Measurements from ENCODE around the gene MICAL1.

MICAL1 gene, protein sequence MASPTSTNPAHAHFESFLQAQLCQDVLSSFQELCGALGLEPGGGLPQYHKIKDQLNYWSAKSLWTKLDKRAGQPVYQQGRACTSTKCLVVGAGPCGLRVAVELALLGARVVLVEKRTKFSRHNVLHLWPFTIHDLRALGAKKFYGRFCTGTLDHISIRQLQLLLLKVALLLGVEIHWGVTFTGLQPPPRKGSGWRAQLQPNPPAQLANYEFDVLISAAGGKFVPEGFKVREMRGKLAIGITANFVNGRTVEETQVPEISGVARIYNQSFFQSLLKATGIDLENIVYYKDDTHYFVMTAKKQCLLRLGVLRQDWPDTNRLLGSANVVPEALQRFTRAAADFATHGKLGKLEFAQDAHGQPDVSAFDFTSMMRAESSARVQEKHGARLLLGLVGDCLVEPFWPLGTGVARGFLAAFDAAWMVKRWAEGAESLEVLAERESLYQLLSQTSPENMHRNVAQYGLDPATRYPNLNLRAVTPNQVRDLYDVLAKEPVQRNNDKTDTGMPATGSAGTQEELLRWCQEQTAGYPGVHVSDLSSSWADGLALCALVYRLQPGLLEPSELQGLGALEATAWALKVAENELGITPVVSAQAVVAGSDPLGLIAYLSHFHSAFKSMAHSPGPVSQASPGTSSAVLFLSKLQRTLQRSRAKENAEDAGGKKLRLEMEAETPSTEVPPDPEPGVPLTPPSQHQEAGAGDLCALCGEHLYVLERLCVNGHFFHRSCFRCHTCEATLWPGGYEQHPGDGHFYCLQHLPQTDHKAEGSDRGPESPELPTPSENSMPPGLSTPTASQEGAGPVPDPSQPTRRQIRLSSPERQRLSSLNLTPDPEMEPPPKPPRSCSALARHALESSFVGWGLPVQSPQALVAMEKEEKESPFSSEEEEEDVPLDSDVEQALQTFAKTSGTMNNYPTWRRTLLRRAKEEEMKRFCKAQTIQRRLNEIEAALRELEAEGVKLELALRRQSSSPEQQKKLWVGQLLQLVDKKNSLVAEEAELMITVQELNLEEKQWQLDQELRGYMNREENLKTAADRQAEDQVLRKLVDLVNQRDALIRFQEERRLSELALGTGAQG

DNA sequence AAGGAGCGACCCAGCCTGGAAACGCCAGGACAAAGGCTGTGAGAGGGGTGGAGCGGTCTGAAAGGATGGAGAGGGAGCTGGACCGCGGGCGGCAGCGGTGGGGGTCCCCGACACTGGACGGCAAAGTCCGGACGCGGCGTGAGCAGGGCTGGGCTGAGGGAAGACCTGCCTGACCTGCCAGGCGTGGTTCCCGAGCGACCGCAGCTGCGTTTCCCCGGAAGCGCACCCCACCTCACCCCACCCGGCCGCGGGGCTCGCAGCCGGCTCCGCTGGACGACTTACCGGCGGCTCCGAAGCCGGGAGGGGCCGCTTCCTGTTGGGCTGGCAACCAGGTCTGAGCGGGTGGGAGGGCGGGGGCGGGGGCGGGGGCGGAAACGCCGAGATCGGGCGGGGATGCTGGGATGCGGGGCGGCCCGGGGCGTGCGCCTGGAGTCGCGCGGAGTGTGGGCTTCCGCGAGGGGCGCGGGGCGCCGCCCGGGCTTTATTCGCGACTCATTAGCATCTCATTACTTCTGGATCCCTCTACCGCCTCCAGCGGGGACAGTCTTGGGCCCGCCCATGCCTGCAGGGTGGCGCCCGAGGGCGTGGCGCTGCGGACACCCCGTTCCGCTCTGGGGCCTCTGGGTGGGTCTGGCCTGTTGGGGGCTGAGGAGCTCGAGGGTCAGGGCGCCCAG, at the start of gene MICAL1:
Gene MICAL1 (minus strand): TSS at position 336 of the 674 bp plus-strand sequence. CDS start 1,576 bp downstream, outside the sequence.
- DNase-seq = no peak

DNA sequence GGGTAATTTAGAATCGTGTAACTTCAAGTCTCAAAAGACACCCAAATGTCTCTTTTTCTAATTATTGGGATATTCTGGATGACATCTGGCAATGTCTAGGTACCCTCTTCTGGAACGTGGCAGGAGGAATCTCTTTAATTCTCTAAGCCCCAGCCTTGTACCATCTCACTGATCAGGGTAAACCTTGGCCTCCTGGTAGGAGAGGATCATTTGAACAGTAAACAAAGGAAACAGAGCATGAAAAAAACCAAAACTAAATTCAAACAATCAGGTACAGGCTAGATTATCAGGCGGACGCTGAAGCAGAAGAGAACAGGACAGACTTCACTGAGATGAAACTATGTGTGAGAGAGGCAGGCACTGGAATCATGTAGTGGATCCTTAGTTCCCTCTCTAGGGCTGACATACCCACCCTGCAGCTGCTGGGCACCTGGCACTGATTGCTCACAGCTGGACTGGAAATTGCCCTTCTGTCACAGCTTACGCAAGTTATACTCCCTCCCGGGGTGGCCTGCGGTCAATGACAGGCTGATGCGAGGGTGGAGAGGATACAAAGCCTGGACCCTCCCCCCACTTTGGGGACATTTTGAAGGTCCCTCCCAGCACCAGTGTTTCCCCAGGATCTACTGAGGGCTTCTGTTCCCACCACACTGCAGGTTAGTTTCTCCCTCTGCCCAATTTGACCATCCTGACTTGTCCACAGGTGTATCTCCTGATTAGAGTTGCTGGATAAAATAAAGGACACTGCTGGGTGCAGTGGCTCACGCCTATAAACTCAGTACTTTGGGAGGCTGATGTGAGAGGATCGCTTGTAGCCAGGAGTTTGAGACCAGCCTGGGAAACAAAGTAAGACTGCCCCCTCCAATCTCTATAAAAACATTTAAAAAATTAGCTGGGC, 48.0 kb upstream of the MICAL1 start:
- DNase-seq = no peak

DNA sequence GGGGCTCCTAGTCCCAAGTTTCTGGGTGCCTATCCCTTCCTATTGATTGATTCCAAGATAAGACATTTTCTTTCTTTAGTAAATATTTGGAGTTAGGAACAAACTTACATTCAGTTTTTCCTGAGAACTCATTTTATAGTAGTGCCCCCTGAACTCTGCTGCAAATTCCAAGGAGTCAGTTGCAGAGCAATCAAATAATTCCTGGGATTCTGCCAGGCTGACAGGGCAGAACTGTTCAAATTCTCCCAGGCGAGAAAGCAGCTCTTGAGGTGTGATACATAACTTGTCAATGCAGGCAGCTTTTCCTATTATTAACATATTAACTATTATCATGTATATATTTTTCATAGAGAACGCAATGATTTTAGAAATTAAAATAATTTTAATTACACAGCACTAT, 43.4 kb upstream of the MICAL1 start:
- no peak for DNase-seq

DNA sequence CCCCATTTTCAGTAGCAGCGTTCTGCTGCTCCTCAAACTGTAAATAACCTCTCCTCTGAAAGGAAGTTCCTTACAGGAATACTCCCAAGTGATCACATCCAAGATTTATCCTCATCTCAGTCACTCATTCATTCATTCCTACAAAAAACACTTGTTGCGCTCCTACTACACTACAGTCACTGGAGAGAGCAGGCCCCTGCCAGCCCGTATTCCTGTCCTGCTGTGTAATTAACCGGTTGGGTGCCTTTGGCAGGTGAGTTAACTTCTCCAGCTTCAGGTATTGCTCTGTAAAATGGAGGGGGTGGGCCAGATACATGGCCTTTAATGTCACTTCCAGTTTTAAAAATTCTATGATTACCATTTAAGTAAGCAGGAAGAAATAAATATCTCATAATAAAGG, 42.5 kb upstream of the MICAL1 start:
- DNase-seq = no peak

DNA sequence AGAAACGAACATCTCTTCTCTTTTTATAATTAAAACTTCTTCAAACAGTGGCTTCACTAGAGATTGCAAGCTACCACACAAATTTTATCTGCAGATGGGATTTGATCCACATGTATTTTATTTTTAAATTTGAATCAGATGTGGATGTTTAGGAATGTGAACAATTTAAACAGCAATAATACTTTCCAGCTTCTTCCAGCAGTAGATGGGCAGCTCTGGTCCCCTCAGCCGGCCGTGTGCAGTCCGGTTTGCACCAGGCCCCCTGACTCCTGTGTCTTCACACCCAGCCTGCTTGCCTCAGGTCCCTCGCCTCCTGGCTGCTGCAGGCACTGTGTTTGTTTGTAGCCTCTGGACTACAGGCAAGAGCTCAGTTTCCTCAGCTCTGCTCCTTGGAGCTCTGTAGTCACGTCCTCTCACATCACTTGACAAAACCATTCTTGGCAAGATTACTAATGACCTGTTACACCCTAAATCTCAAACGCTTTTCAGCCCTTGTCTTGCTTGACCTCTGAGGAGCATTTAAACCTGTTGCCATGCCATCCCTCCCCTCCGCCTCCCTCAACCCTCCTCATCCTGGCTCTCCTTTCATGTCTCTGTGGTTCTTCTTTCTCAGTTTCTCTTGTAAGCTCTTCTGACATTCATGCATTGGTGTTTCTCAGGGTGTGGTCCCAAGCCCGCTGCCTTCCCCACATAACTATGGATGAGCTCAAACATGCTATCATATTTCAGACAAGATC, 40.6 kb upstream of the MICAL1 start:
- no peak for DNase-seq

DNA sequence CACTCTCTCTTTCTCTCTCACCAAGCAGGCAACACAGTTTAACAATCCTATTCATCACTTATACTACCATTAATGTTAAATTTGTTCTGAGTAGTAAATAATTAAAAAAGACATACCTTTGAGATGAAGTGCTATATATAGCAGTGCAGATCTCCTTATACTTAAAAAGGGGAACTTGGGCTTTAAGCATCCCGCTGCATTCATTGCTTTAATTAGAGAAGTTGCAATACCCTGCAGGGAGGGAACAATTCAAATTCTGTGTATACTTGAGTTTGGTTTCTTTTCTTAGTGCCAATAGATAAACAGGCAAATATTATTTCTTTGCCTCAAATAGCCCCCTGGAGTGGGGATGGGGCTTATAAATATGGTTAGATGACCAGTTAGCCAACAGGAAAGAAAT, 38.3 kb upstream of the MICAL1 start:
- DNase-seq = no peak

DNA sequence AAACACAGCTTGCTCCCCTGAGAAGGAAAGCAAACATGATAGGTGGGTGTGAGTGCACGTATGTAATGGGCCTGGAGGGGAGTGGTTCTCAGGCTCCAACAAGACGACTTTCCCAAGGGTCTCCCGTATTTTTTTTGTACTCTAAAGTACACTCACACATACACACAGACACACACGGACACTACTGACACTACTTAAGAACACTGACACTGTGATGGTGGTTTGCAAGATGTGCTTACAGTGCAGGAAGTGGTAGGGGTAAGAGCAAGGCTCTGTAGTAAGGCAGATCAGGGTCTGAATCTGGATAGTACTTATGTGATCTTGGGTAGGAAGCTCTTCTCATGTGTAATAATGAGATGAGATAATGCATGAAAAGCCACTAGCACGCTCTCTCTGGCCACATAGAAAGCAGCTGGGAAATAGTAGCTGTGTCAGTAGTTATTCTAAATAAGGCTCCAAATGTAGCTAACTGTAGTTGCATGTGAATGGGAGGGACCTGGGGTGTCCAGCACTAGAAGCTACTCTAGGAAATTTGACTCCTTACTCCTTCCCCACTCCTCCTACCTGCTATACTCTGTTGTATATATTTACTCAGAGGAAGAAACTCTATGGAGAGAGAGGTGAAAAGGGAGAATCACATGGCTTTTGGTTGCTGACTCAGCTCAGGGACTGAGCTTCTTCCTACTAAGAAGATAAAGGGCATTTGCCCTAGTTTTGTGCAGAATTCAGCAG, 35.8 kb upstream of the MICAL1 start:
- no peak for DNase-seq

DNA sequence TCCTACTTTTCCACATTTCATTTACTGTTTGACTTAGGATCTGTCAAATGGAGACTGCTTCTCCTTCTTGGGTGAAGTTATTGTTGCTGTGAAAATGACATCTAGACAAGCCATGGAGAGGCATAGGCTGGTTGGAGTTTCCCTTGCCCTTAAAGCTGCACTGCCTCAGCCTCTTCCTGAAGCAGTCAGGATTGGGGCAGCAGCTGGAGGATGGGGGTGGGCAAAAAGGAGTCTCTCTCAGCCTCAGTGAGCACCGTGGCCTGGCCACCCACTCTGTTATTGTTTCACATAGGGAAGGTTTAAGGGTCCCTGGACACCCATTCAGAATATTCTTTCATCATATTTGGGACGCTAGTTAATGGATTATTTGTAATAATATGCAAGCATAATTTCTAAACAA, 35.1 kb upstream of the MICAL1 start:
- DNase-seq = no peak

DNA sequence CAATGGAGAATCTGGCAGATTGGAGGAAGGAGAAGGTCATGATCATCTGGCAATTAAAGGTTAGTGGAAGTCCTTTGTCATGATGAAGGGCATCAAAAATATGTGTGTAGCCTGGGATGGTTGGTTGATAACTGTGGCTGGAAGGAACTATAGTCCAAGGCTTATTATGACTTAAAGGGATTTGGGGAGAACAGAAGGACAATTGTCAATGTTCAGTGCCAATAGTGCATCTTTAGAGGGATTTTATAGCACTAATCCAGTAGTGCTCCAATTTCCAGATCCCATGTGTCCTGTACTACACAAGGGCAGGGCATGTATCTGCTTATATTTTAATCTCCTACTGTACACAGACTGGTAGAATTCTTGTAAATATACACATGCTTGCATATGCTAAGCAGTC, 32.4 kb upstream of the MICAL1 start:
- no peak for DNase-seq

DNA sequence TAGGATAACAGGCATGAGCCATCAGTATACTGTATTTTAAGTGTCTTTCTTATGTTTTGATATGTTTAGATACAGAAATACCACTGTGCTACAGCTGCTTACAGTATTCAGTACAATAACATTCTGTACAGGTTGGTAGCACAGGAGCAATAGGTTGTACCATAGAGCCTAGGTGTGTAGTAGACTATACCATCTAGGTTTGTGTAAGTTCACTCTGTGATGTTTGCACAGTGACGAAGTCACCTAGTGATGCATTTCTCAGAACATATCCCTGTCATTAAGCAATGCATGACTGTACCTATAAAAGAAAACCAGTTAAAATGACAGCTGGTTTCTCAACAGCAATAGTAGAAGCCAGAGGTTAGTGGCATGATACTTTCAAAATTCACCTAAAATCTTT, 30.5 kb upstream of the MICAL1 start:
- DNase-seq = no peak

DNA sequence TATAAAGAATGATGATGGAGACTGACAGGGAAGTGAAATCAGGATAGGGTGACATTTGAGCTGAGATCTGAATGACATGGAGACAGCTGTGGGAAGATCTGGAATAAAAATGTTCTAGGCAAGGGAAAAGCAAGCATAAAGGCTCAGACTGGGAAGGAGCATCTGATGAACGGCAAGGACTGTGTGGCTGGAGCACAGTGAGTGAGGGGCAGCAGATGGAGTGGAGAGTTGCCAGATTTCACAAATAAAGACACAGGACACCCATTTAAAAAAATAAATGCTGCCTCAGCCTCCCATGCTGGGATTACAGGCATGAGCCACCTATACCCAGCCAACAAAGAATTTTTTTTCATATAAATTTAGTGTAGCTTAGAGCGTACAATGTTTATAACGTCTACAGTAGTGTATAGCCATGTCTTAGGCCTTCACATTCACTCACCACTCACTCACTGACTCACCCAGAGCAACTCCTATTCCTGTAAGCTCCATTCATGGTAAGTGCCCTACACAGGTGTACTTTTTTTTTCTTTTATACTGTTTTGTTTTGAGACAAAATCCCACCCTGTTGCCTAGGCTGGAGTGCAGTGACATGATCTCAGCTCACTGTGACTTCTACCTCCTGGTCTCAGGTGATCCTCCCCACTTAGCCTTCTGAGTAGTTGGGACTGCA, 29.8 kb upstream of the MICAL1 start:
- DNase-seq = no peak

DNA sequence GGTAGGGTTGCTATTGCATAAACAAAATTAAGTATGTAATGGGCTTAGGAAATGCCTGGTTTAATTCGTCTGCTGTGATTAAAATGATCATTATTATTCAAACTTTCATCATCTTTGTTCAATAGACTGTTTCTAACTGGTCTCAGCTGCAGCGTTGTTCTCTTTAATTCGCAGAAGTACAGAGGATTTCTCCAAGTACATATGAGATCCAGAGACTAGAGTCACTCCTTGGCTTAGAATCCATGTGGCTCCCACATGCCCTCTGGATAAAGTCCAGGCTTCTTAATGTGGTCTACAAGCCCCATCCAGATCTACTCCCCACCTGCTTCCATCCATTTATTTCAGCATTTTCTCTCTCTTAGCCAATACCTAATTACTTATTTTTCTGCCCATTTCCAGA, 28.6 kb upstream of the MICAL1 start:
- DNase-seq = no peak

DNA sequence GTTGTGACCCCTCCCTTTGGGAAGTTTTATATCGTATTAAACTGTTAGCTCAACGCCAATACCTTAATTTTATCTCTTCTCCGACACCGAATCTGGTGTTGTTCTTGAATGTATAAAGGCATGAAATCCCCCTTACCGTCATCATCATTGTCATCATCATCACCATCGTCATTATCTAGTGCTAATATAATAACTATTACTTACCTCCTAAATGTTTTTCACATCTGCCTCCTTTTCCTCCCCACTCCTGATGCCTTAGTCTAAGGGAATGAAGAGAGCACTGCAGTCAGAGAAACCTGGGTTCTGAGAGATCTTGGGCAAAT, 28.1 kb upstream of the MICAL1 start:
- no peak for DNase-seq

DNA sequence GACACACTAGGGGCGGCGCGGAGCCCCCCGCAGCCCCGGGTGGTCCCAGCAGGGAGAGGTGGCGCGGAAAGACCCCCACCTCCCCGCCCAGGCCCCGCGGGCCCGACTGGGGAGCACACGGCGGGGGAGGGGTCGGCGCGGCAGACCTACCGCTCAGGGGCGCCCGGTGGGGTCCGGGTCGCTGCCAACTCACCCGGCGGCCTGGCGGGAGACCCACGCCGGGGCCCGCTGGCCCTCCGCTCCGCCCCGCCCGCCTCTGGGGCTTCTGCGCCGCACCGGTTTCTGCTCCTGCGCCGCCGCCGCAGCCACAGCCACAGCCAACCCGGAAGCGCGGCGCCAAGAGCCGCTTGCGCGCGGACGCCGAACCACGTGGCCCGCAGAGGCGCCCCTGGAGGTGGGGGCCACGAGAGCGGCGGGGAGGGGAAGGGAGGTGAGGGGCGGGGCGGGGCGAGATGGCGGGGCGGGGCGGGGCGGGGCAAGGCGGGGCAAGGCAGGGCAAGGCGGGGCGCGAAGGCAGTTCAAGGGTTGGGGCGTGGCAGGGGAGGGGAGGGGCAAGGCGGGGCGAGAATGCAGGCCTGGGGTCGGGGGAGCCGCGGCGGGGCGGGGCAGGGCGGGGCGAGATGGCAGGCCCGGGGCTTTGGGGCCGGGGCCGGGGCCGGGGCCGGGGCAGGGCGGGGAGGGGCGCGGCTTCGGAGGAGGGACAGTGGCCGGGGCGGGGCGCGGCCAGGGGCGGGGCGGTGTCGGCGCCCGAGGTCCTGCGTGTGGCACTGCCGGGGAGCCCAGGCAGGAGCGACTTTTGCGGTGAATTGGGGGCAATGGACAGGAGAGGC, 27.5 kb upstream of the MICAL1 start, which contains the start of gene ZBTB24:
Gene ZBTB24 (minus strand): TSS at position 315 of the 830 bp plus-strand sequence. CDS start 1,193 bp downstream, outside the sequence.
- DNase-seq = peak; percentile 89

DNA sequence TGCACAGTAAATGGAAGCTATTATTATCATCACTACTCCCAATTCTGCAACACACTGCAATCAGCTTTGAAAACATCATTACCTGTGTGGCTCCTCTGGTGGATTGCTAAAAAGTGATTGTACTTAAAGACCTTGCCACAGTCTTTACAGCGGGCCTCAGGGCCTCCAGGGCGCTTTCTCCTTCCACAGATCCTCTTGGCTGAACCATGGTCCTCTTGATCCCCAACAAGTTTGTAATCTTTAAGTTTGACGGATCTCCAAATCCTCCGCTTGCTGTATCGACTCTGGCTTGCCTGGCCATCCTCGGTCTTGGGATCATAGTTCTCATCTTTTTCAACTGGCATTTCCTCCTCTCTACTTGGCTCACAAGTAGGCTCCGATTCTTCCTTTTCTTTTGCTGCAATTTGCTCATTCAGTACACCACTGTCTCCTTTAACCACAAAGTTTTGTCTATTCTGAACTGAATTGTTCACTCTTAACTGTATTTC, 25.5 kb upstream of the MICAL1 start:
- no peak for DNase-seq

DNA sequence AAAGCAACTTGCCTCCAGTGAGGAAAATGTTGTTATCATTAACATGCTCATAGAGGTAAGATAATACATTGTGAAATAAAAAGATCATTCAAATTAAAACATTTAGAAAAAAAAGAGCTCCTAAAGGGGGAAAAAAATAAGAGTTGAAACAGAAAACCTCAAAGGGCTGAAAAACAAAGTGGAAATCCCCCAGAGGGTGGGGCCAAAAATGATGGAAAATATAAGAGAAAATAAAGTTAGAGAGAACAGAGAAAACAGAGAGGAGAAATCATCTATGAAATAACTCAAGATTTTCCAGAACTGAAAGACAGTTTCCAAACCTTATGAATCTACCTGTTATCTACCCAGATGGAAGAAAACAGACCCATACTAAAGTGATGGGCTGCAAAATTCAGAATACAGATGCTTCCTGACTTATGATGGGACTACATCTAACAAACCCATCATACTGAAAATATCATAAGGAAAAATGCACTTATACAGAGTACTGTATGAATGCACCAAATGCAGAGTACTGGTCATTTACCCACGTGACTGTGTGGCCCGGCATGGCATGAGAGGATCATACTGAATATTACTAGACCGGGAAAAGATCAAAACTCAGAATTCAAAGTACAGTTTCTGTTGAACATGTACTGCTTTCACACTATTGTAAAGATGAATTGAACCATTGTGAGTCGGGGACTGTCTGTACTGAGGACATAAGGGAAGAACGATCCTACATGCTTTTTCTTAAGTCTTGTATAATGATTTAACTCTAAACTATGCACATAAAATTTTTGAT, 23.5 kb upstream of the MICAL1 start:
- DNase-seq = no peak

DNA sequence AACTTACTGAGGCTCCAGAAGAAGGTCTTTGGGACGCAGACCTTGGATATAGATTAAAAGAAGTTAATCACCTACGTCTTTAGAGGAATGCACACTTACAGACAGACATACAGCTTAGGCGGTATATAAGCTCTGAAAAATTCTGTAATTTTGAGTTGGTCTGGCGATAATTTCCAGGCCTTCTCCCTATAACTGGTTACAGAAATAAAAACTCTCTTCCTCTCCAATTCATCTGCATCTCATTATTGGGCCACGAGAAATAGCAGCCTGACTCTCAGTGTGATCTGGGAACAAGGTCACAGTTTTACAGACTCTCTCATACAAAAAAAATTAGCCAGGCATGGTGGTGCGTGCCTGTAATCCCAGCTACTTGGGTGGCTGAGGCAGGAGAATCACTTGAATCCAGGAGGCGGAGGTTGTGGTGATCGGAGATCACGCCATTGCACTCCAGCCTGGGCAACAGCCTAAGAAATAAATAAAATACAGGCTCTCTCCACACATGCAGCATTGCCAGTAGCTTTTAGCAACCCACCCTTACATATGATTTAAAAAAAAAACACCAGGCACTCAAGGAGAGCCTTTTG, 22.7 kb upstream of the MICAL1 start:
- no peak for DNase-seq

DNA sequence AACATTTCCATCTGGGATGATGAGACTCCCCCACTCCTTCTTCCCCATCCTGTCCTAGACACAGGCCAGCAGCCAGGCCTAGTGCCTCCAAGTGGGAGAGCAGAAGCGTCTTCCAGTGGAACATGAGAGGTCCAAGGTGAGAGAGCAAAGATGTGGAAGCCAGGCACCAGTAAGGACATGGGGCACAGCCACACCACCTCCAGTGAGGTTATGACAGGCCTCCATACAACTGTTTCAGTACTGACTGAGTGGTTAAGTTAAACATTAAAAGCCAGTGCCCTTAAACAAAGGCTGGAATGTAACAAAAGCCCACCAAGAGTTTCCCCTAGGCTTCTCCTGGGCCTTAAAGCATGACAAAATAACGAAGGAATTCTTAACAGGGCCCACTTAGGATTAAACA, 22.2 kb upstream of the MICAL1 start:
- DNase-seq = no peak

Measured in NCI-H1048 (cell line).